Measurements from ENCODE around the gene TKTL1.
"Not testable (repeated sequence)": the region's sequence is repeated elsewhere in the genome, so short reads cannot be mapped to it uniquely, and the experiment has no call there.

TKTL1 gene

GRCh38 chrX:154343620-154344019 is 48.0 kb downstream of the TKTL1 start:
- not testable (repeated sequence) for DNase-seq (ENCODE audit: low spot score)

GRCh38 chrX:154348114-154348531 is 52.5 kb downstream of the TKTL1 start:
- no peak for DNase-seq (ENCODE audit: low spot score)

GRCh38 chrX:154348646-154349358 is 53.2 kb downstream of the TKTL1 start:
- no peak for DNase-seq (ENCODE audit: low spot score)

- DNase-seq (ENCODE audit: low spot score), result no peak
These were observed 53.9 kb downstream of the TKTL1 start for GRCh38 chrX:154349359-154349935.

- no peak for DNase-seq (ENCODE audit: low spot score)
These were observed 54.4 kb downstream of the TKTL1 start for GRCh38 chrX:154349979-154350378.

- DNase-seq (ENCODE audit: low spot score), result no peak
These were observed 55.0 kb downstream of the TKTL1 start for GRCh38 chrX:154350429-154351182.

GRCh38 chrX:154351183-154352011 is 55.8 kb downstream of the TKTL1 start:
- DNase-seq (ENCODE audit: low spot score), result no peak

- DNase-seq (ENCODE audit: low spot score), result no peak
These were observed 56.4 kb downstream of the TKTL1 start for GRCh38 chrX:154352012-154352401.

- no peak for DNase-seq (ENCODE audit: low spot score)
These were observed 56.9 kb downstream of the TKTL1 start for GRCh38 chrX:154352466-154352865.

GRCh38 chrX:154353172-154353843 is 57.7 kb downstream of the TKTL1 start:
- DNase-seq (ENCODE audit: low spot score), result no peak

- DNase-seq (ENCODE audit: low spot score), result no peak
These were observed 58.4 kb downstream of the TKTL1 start for GRCh38 chrX:154354013-154354412.

GRCh38 chrX:154354516-154354915 is 58.9 kb downstream of the TKTL1 start:
- no peak for DNase-seq (ENCODE audit: low spot score)

- DNase-seq (ENCODE audit: low spot score), result no peak
These were observed 59.6 kb downstream of the TKTL1 start for GRCh38 chrX:154355094-154355775.

GRCh38 chrX:154355776-154356140 is 60.2 kb downstream of the TKTL1 start:
- DNase-seq (ENCODE audit: low spot score), result no peak

GRCh38 chrX:154356596-154356995 is 61.0 kb downstream of the TKTL1 start:
- no peak for DNase-seq (ENCODE audit: low spot score)

GRCh38 chrX:154357205-154357604 is 61.6 kb downstream of the TKTL1 start:
- no peak for DNase-seq (ENCODE audit: low spot score)

- DNase-seq (ENCODE audit: low spot score), result no peak
These were observed 62.4 kb downstream of the TKTL1 start for GRCh38 chrX:154358011-154358410.

- DNase-seq (ENCODE audit: low spot score), result no peak
These were observed 63.2 kb downstream of the TKTL1 start for GRCh38 chrX:154358829-154359228.

- no peak for DNase-seq (ENCODE audit: low spot score)
These were observed 64.0 kb downstream of the TKTL1 start for GRCh38 chrX:154359362-154360154.

- DNase-seq (ENCODE audit: low spot score), result no peak
These were observed 64.6 kb downstream of the TKTL1 start for GRCh38 chrX:154360155-154360713.
